ENCODE results near the gene PURA. TPM values are rescaled to one million over a fixed set of nuclear protein-coding genes. Genes with fewer than 3 reads are reported as not detected.
A peak's percentile ranks its signal among the peaks of the same experiment; 100 is the strongest.

The PURA gene
- total and polyA plus RNA-seq, 2 experiments from 2014 or later = 7.0 to 9.0 TPM

DNA sequence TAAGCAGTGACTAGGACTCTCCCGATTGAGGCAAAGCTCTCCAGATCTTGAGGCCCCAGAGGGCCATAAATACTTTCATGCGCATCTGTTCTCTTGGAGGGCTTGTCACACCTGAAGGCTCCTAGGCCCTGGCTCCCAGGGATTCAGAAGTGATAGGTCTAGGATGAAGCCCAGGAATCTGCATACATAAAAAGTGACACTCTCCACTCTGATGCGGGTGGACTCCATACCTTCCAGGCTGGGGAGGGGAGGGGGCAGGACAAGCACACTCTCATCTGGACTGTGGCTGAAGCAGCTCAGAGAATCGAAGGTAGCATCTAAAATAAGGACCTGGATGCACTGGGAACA is 52.0 kb downstream of the PURA start:
- H3K27ac ChIP-seq = no peak overlapping the region
- no peaks in the 10 kb centered on the region for H3K9me3 ChIP-seq (ENCODE audit: low read depth)
- TF ChIP-seq, protein P1, sequence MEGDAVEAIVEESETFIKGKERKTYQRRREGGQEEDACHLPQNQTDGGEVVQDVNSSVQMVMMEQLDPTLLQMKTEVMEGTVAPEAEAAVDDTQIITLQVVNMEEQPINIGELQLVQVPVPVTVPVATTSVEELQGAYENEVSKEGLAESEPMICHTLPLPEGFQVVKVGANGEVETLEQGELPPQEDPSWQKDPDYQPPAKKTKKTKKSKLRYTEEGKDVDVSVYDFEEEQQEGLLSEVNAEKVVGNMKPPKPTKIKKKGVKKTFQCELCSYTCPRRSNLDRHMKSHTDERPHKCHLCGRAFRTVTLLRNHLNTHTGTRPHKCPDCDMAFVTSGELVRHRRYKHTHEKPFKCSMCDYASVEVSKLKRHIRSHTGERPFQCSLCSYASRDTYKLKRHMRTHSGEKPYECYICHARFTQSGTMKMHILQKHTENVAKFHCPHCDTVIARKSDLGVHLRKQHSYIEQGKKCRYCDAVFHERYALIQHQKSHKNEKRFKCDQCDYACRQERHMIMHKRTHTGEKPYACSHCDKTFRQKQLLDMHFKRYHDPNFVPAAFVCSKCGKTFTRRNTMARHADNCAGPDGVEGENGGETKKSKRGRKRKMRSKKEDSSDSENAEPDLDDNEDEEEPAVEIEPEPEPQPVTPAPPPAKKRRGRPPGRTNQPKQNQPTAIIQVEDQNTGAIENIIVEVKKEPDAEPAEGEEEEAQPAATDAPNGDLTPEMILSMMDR (IDR thresholded peaks at IDR 0.05; ENCODE audit: low read depth, low read length) = no peak
- H3K4me3 ChIP-seq = no peak overlapping the region
- no peak for DNase-seq (ENCODE audit: low read depth in 1 of 2, low spot score in 1 of 2)
- no peaks in the 10 kb centered on the region for H3K4me1 ChIP-seq (ENCODE audit: low read depth)
- no peaks in the 10 kb centered on the region for H3K27me3 ChIP-seq
- H3K36me3 ChIP-seq = no peaks in the 10 kb centered on the region

DNA sequence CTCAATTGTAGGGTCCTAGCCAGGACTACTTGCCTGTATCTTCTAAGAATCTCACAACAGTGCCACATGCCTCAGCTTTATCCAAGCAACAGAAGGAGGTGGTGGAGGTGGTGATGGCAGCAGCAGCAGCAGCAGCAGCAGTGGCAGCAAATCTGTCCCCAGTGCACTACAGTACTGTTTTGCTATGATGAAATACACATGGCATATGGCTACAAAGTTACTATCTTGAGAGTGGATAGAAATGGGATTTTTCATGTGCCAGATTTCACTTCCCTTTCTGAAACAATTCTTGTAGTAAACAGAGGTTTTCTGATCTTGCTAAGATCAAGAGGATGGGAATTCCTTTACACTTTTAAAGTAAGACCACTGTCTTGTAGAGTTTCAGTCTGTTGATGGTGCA is 53.0 kb downstream of the PURA start:
- Histone ChIP-seq H3K27me3 (no peaks in the 10 kb centered on the region), H3K36me3 (no peaks in the 10 kb centered on the region), H3K9me3 (ENCODE audit: low read depth) (no peaks in the 10 kb centered on the region), H3K4me1 (ENCODE audit: low read depth) (no peaks in the 10 kb centered on the region), H3K4me3 (no peak overlapping the region), H3K27ac (no peak overlapping the region)
- DNase-seq (ENCODE audit: low read depth in 1 of 2, low spot score in 1 of 2) = no peak
- TF ChIP-seq, protein P1 (IDR thresholded peaks at IDR 0.05; ENCODE audit: low read depth, low read length) = no peak

DNA sequence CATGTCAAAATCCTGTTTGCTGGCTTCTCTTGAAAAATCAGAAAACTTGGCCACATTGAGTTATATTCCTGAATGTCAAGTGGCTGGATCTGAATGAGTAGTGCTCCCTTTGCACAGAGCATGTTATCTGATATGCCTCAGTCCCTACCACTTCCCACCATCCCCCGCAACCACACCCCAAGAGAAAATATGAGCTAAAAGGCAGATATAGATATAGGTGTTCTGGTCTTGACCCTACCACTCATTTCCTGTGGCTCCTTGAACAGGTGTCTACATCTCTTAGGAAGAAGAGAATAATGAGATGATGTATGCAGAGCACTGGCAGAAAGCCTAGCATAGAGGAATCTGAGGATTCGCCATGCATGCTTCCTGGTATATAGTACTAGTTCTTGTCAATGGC is 54.5 kb downstream of the PURA start:
- Histone ChIP-seq H3K27me3 (no peaks in the 10 kb centered on the region), H3K27ac (no peak overlapping the region), H3K36me3 (no peaks in the 10 kb centered on the region), H3K9me3 (ENCODE audit: low read depth) (no peaks in the 10 kb centered on the region), H3K4me3 (no peak overlapping the region), H3K4me1 (ENCODE audit: low read depth) (no peaks in the 10 kb centered on the region)
- TF ChIP-seq, protein P1 (IDR thresholded peaks at IDR 0.05; ENCODE audit: low read depth, low read length) = no peak
- no peak for DNase-seq (ENCODE audit: low read depth in 1 of 2, low spot score in 1 of 2)

DNA sequence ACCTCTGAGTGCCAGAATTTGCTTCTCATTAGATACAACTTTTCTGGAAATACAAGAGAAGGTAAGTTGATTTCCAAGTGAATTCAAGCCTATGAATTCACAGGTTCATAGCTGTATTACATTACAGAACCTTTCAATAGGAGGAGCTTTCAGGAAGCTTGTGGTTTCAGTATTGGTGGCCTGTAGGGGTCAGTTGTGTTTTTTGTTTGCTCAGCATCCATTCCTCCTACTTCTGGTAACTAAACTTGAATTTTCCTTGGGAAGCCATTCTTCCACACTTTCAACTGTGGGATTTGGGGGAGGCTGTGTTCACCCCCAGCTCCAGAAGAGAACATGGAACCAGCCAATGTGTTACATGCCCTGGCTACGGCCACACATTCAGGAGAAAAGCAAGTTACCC is 55.5 kb downstream of the PURA start:
- Histone ChIP-seq H3K4me3 (no peak overlapping the region), H3K9me3 (ENCODE audit: low read depth) (no peaks in the 10 kb centered on the region), H3K36me3 (no peaks in the 10 kb centered on the region), H3K4me1 (ENCODE audit: low read depth) (no peaks in the 10 kb centered on the region), H3K27ac (no peak overlapping the region), H3K27me3 (no peaks in the 10 kb centered on the region)
- TF ChIP-seq, protein P1 (IDR thresholded peaks at IDR 0.05; ENCODE audit: low read depth, low read length) = no peak
- DNase-seq (ENCODE audit: low read depth in 1 of 2, low spot score in 1 of 2) = peak in 1 of 2 donors; percentile 35

DNA sequence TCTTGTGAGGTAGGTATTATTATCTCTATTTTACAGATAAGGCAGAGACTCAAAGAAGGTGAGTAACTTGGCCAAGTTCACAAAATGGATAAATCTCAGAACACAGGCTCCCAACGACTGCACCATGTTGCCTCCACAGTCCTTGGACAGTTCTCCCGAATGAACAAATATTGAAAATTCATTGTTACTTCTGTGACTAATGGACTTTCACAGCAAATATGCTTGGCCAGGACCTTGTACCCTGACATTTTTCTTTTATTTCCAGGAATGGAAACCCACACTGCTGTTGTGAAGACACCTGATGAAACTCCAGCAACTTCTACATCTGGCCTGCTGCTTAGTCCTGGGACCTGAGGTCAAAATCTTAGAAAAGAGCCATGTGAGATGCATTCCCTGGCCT is 58.6 kb downstream of the PURA start:
- H3K9me3 ChIP-seq (ENCODE audit: low read depth) = no peaks in the 10 kb centered on the region
- DNase-seq (ENCODE audit: low read depth in 1 of 2, low spot score in 1 of 2) = no peak
- TF ChIP-seq, protein P1 (IDR thresholded peaks at IDR 0.05; ENCODE audit: low read depth, low read length) = no peak
- no peak overlapping the region for H3K27ac ChIP-seq
- peaks cover 4% of the 10 kb centered on the region for H3K4me1 ChIP-seq (ENCODE audit: low read depth)
- no peaks in the 10 kb centered on the region for H3K36me3 ChIP-seq
- no peaks in the 10 kb centered on the region for H3K27me3 ChIP-seq
- H3K4me3 ChIP-seq = no peak overlapping the region

DNA sequence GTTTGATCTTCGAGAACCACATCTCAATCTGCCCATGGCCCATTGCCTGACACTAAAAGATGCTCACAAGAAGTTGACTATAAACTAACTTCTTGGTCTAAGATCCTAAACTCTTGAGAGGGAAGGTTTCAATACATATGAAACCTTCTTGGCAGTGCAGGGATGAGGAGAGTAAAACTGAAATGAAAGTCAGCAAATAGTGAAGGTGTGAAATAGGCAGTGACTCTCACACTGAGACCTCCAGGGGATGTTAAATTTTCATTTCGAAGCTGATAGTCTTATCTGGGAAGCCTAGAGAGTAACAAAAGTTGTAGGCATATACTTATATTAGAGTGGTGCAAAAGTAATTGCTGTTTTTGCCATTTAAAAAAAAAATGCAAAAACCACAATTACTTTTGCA is 60.1 kb downstream of the PURA start:
- Histone ChIP-seq H3K9me3 (ENCODE audit: low read depth) (no peaks in the 10 kb centered on the region), H3K27me3 (no peaks in the 10 kb centered on the region), H3K4me1 (ENCODE audit: low read depth) (peaks cover 4% of the 10 kb centered on the region), H3K4me3 (peak overlapping the region; percentile 84), H3K27ac (no peak overlapping the region), H3K36me3 (no peaks in the 10 kb centered on the region)
- DNase-seq (ENCODE audit: low read depth in 1 of 2, low spot score in 1 of 2) = no peak
- TF ChIP-seq, protein P1 (IDR thresholded peaks at IDR 0.05; ENCODE audit: low read depth, low read length) = no peak

Measured in cardiac muscle cell (in vitro differentiated cells and primary cell).